Measurements from ENCODE around the gene SLC30A10.
"Not testable (repeated sequence)": the region's sequence is repeated elsewhere in the genome, so short reads cannot be mapped to it uniquely, and the experiment has no call there.

The SLC30A10 gene

GRCh38 chr1:219927956-219928790, at the start of gene SLC30A10:
TSS of gene SLC30A10 (minus strand) at chr1:219928557. CDS start at chr1:219928440, 117 bp downstream.
- H3K9me3 Mint-ChIP-seq: no peaks in the 10 kb centered on the region
- peaks cover 21% of the 10 kb centered on the region for H3K27me3 Mint-ChIP-seq
- DNase-seq (ENCODE audit: low spot score in 2 of 2) (peak in 1 of 2 donors; percentile 28), ATAC-seq (ENCODE audit: low read depth) (peak; percentile 85)
- no peak within 1 kb of the TSS for H3K27ac Mint-ChIP-seq
- peaks cover 1% of the 10 kb centered on the region for H3K36me3 Mint-ChIP-seq
- peaks cover 9% of the 10 kb centered on the region for H3K4me1 Mint-ChIP-seq
- H3K4me3 Mint-ChIP-seq: peak within 1 kb of the TSS; percentile 82

DNA sequence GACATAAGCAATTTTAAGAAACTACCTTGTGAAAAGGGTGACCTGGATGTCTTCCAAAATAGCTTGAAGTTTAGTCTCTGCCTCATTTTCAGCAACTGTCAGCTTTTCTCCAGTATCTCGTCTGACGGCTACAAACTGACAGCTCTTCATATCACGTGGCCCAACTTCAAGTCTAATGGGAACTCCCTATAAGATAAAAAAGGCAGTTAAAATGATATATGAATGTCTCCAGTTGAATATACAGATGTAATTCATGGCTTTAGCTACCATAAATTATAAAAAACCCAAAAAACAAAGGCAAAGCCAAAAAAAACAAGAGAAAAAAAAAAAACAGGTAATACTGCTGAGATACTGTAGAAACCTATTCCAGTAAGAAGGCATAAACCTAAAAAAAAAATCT, 44.9 kb upstream of the SLC30A10 start:
- Mint-ChIP-seq H3K4me3 (no peak overlapping the region), H3K36me3 (peaks cover 26% of the 10 kb centered on the region)

GRCh38 chr1:219967361-219967760, 39.0 kb upstream of the SLC30A10 start:
- no peaks in the 10 kb centered on the region for H3K4me1 Mint-ChIP-seq
- DNase-seq (ENCODE audit: low spot score in 2 of 2): no peak
- H3K27ac Mint-ChIP-seq: no peak overlapping the region
- no peak overlapping the region for H3K4me3 Mint-ChIP-seq
- H3K36me3 Mint-ChIP-seq: peaks cover 15% of the 10 kb centered on the region
- no peak for ATAC-seq (ENCODE audit: low read depth)
- H3K27me3 Mint-ChIP-seq: no peaks in the 10 kb centered on the region
- H3K9me3 Mint-ChIP-seq: no peaks in the 10 kb centered on the region

More for the DNA sequence above, 44.9 kb upstream of the SLC30A10 start:
- no peak overlapping the region for H3K27ac Mint-ChIP-seq
- no peaks in the 10 kb centered on the region for H3K4me1 Mint-ChIP-seq
- ATAC-seq (ENCODE audit: low read depth) (no peak), DNase-seq (ENCODE audit: low spot score in 2 of 2) (no peak)
- no peaks in the 10 kb centered on the region for H3K27me3 Mint-ChIP-seq
- no peaks in the 10 kb centered on the region for H3K9me3 Mint-ChIP-seq

GRCh38 chr1:219966071-219966349, 37.7 kb upstream of the SLC30A10 start:
- no peaks in the 10 kb centered on the region for H3K9me3 Mint-ChIP-seq
- ATAC-seq (ENCODE audit: low read depth) (no peak), DNase-seq (ENCODE audit: low spot score in 2 of 2) (no peak)
- no peak overlapping the region for H3K4me3 Mint-ChIP-seq
- peaks cover 2% of the 10 kb centered on the region for H3K27me3 Mint-ChIP-seq
- no peak overlapping the region for H3K27ac Mint-ChIP-seq
- no peaks in the 10 kb centered on the region for H3K4me1 Mint-ChIP-seq
- H3K36me3 Mint-ChIP-seq: peaks cover 15% of the 10 kb centered on the region

GRCh38 chr1:219965285-219966070, 37.1 kb upstream of the SLC30A10 start:
- ATAC-seq (ENCODE audit: low read depth) (no peak), DNase-seq (ENCODE audit: low spot score in 2 of 2) (no peak)
- Mint-ChIP-seq H3K9me3 (no peaks in the 10 kb centered on the region), H3K4me1 (no peaks in the 10 kb centered on the region), H3K36me3 (peaks cover 14% of the 10 kb centered on the region), H3K27me3 (peaks cover 2% of the 10 kb centered on the region), H3K4me3 (no peak overlapping the region), H3K27ac (no peak overlapping the region)

DNA sequence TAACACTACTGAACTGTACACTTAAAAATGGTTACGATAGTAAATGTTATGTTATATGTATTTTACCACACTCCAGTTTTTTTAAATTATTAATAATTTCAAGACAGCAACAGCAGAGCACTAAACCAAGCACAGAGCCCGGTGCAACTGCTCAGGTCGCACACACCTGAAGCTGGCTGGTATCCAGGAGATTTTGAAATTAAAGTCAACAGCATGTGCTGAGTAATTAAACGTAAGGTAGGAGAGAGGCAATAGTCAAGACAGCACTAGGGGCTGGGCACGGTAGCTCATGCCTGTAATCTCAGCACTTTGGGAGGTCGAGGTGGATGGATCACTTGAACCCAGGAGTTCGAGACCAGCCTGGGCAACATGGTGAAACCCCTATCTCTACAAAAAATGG, 35.1 kb upstream of the SLC30A10 start:
- H3K4me3 Mint-ChIP-seq: no peak overlapping the region
- H3K4me1 Mint-ChIP-seq: no peaks in the 10 kb centered on the region
- no peak for DNase-seq (ENCODE audit: low spot score in 2 of 2)
- no peak for ATAC-seq (ENCODE audit: low read depth)
- peaks cover 2% of the 10 kb centered on the region for H3K27me3 Mint-ChIP-seq
- H3K9me3 Mint-ChIP-seq: no peaks in the 10 kb centered on the region
- H3K36me3 Mint-ChIP-seq: peaks cover 12% of the 10 kb centered on the region
- H3K27ac Mint-ChIP-seq: no peak overlapping the region

DNA sequence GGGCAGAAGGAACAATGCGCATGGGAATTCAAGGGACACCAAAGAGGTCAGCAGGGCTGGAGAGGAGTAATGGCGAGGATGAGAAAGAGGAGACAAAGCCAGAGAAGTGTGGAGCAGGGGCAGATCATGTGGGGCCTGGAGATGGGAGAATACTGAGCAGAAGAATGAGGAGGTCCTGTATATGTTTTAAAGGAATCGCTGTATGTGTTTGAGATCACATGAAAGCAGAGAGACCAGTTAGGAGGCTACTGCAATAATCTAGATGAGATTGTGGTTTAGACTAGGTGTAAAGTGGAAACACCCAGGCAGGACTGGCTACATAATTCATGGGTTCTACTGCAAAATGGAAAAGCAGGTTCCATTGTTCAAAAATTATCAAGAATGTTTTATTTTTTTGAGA, 33.3 kb upstream of the SLC30A10 start:
- DNase-seq (ENCODE audit: low spot score in 2 of 2): no peak
- ATAC-seq (ENCODE audit: low read depth): no peak
- peaks cover 2% of the 10 kb centered on the region for H3K27me3 Mint-ChIP-seq
- no peaks in the 10 kb centered on the region for H3K4me1 Mint-ChIP-seq
- H3K36me3 Mint-ChIP-seq: no peaks in the 10 kb centered on the region
- H3K9me3 Mint-ChIP-seq: no peaks in the 10 kb centered on the region
- H3K27ac Mint-ChIP-seq: no peak overlapping the region
- H3K4me3 Mint-ChIP-seq: no peak overlapping the region

DNA sequence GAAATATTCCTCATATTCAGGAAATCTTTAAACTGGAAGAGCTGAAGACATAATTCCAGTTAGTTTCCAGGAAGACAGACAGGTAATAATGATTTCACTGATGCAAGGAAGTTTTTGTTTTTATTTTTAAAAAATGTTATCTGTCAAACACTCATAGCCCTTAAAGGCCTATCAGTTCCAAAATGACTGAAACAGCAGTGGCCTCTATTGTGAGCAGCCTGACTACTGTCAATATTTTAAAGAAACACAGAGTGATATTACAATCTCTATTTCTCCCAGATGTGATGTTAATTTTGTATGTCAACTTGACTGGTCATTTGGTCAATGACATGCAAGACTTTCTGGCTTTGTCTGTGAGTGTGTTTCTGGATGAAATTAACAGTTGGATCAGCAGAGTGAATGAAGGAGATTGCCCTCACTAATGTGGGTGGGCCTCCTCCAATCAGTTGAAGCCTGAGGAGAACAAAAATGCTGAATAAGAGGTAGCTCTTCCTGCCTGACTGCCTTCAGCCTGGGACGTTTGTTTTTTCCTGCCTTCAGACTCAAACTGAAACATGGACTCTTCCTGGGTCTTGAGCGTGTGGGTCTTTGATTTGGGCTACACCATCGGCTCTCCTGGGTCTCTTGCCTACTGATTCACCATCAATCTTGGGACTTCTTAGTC, 31.3 kb upstream of the SLC30A10 start:
- no peak overlapping the region for H3K27ac Mint-ChIP-seq
- DNase-seq (ENCODE audit: low spot score in 2 of 2) (no peak), ATAC-seq (ENCODE audit: low read depth) (no peak)
- no peaks in the 10 kb centered on the region for H3K36me3 Mint-ChIP-seq
- no peaks in the 10 kb centered on the region for H3K4me1 Mint-ChIP-seq
- H3K27me3 Mint-ChIP-seq: peaks cover 2% of the 10 kb centered on the region
- no peaks in the 10 kb centered on the region for H3K9me3 Mint-ChIP-seq
- no peak overlapping the region for H3K4me3 Mint-ChIP-seq

DNA sequence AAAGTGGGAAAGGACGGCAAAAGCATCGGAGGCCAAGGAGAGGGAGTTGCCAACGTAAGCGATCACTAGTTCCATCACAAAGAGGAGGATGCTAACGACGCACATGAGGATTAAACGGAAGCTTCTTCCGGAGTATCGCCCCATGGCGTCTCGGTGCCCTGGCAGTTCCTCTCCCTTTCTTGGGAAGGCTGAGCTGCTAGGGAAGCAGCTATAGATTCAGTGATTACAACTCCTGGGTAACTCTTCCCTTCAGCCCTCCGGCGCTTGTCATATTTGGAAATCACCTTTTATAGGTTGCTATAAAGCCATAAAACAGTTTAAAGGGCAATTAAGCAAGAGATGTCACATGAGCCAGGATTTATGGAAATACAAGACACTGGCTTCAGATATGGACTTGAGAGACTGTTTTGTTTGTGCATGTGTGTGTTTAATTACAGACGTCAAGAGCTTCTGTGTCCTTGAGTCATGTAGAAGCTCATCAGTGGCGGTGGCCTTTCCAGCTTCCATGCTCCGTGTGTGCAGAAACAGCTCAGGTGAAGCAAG, 30.6 kb upstream of the SLC30A10 start:
- Mint-ChIP-seq H3K9me3 (no peaks in the 10 kb centered on the region), H3K27ac (no peak overlapping the region), H3K4me1 (no peaks in the 10 kb centered on the region), H3K4me3 (no peak overlapping the region), H3K27me3 (peaks cover 3% of the 10 kb centered on the region), H3K36me3 (no peaks in the 10 kb centered on the region)
- ATAC-seq (ENCODE audit: low read depth): no peak
- DNase-seq (ENCODE audit: low spot score in 2 of 2): no peak

GRCh38 chr1:219954736-219955421, 26.5 kb upstream of the SLC30A10 start:
- DNase-seq (ENCODE audit: low spot score in 2 of 2): no peak
- Mint-ChIP-seq H3K4me1 (no peaks in the 10 kb centered on the region), H3K9me3 (no peaks in the 10 kb centered on the region), H3K27me3 (peaks cover 2% of the 10 kb centered on the region), H3K27ac (no peak overlapping the region), H3K36me3 (no peaks in the 10 kb centered on the region), H3K4me3 (no peak overlapping the region)
- no peak for ATAC-seq (ENCODE audit: low read depth)

DNA sequence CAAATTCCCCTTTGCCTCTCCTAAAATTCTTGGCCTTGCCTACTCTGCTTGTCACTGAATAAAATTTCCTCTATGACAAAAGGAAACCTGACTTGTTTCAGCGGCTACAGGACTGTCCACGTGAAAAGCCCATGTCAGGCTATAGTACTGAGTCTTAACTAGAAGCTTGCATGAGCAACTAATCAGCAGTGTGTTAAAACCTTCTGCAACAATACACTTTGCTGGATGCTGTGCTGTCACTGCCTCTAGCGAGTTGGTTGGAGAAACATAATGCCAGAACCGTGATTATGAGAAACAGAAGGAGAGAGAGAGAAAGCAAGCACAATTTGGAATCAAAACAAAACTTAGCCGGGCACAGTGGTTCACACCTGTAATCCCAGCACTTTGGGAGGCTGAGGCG, 25.7 kb upstream of the SLC30A10 start:
- ATAC-seq (ENCODE audit: low read depth): no peak

GRCh38 chr1:219952361-219952760, 24.0 kb upstream of the SLC30A10 start:
- H3K9me3 Mint-ChIP-seq: no peaks in the 10 kb centered on the region
- no peaks in the 10 kb centered on the region for H3K4me1 Mint-ChIP-seq
- no peak for ATAC-seq (ENCODE audit: low read depth)
- no peak overlapping the region for H3K27ac Mint-ChIP-seq
- peaks cover 2% of the 10 kb centered on the region for H3K27me3 Mint-ChIP-seq
- no peak for DNase-seq (ENCODE audit: low spot score in 2 of 2)
- H3K4me3 Mint-ChIP-seq: no peak overlapping the region
- H3K36me3 Mint-ChIP-seq: no peaks in the 10 kb centered on the region

More for the DNA sequence above, 25.7 kb upstream of the SLC30A10 start:
- Mint-ChIP-seq H3K4me1 (no peaks in the 10 kb centered on the region), H3K27ac (no peak overlapping the region), H3K9me3 (no peaks in the 10 kb centered on the region), H3K27me3 (peaks cover 2% of the 10 kb centered on the region), H3K4me3 (no peak overlapping the region), H3K36me3 (no peaks in the 10 kb centered on the region)
- DNase-seq (ENCODE audit: low spot score in 2 of 2): no peak

DNA sequence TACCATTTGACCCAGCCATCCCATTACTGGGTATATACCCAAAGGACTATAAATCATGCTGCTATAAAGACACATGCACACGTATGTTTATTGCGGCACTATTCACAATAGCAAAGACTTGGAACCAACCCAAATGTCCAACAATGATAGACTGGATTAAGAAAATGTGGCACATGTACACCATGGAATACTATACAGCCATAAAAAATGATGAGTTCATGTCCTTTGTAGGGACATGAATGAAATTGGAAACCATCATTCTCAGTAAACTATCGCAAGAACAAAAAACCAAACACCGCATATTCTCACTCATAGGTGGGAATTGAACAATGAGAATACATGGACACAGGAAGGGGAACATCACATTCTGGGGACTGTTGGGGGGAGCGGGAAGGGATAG, 20.9 kb upstream of the SLC30A10 start:
- not testable (repeated sequence) for H3K9me3 Mint-ChIP-seq; ATAC-seq (ENCODE audit: low read depth); H3K4me1 Mint-ChIP-seq; H3K27ac Mint-ChIP-seq; H3K27me3 Mint-ChIP-seq; H3K4me3 Mint-ChIP-seq; H3K36me3 Mint-ChIP-seq; DNase-seq (ENCODE audit: low spot score in 2 of 2)
